HL-60/S4 treated with retinoic acid at 250 ng/mL for 4 days and 3 days (cell line): ENCODE results near the gene CKM.

Source experiments
- in situ Hi-C: fragments of 300-500 bp; cut with MboI; formaldehyde crosslinking; loops from 2 replicates; pipeline ENCODE4 v1.7.0; 2022; ENCODE audit warnings: low sequenced_read_pairs

Gene CKM

GRCh38 chr19:45322744-45323281, at the start of gene CKM:
CKM (minus strand) TSS chr19:45322875; CDS start chr19:45319713, 3,162 bp downstream.
- in situ Hi-C loops, result no loop called here

- in situ Hi-C loops, result no loop called here
These were observed 47.9 kb upstream of the CKM start, which contains the start of gene ERCC2 for GRCh38 chr19:45370410-45371204. ERCC2 (minus strand) TSS chr19:45370573; CDS start chr19:45370540, 33 bp downstream.

- in situ Hi-C loops, result no loop called here
These were observed 46.2 kb upstream of the CKM start for GRCh38 chr19:45368737-45369340.

GRCh38 chr19:45368127-45368526, 45.5 kb upstream of the CKM start:
- in situ Hi-C loops, result no loop called here

- in situ Hi-C loops, result no loop called here
These were observed 42.0 kb upstream of the CKM start for GRCh38 chr19:45364696-45365095.

DNA sequence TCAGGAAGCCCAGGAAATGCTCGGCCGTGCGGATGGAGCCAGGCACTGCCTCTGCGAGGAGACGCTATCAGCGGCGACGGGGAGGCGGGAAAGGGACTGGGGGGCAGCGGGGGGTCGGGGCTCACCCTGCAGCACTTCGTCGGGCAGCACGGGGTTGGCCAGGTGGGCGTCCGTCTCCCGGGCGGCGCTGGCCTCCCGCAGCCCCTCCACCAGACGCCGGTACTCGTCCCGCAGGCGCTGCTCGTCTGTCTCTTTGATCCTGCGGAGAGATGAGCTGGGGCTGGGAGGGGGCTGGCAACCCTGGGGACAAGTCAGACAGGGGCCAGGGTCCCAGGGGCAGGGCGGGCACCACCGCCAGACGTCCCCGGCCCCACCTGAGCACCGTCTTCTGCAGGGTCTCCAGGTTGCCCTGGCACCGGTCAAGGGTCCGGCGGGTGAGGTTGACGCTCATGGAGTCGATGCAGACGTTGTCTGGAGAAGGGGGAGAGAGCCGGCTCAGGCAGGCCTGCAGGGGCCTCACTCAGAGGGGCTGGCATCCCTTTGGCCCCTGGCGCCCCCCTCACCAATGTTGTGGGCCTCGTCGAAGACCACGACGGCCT, 41.3 kb upstream of the CKM start:
- in situ Hi-C loops, result no loop called here

DNA sequence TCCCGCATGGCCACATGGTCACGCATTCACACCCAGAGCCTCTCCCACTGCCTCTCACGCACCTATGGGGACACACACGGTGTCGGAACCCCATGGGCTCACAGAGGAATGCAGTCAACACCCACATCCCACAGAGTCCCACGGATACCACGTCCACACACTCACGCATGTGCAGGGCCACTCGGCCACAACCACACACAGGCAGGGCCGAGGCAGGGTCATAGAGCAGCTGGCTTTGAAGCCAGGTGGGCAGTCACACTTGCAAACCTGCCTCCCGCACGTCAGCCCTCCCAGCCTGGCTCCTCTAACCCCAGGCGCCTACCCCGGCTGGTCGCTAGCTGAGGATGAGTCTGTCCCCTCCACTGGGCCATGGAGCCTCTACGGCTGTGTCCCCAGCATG, 39.6 kb upstream of the CKM start:
- in situ Hi-C loops, result no loop called here

DNA sequence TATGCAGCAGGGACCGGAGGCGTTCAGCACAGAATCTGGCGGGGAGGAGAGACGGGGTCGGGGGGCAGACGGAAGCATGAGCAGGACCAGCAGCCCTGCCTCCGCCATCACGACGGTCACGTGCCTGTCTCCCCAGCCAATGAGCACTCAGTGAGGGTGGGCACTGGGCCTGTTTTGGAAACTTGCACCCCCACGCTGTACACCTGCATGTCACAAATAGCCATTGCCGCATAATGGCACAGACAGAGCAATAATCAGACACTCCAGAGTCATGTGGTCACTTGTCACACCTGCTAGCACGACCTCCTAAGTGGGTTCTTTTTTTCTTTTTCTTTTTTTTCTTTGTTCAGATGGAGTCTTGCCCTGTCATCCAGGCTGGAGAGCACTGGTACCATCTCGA, 38.9 kb upstream of the CKM start:
- in situ Hi-C loops, result no loop called here

- in situ Hi-C loops, result no loop called here
These were observed 35.6 kb upstream of the CKM start for GRCh38 chr19:45358213-45358792.

DNA sequence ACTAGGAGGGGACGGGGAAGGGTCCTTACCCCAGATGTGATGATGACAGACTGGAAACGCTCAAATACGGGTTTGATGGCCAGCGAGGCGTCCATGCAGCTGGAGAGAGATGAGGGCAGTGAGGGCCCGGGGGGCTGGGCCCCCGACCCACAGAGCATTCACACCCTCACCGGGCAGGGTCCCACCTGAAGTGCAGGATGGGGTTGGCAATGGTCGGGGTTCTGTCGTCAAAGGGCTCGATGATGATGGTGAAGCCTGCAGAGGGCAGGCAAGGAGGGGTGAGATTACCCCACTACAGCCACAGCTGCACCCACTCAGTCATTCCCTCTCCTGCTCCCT, 34.7 kb upstream of the CKM start:
- in situ Hi-C loops, result no loop called here

DNA sequence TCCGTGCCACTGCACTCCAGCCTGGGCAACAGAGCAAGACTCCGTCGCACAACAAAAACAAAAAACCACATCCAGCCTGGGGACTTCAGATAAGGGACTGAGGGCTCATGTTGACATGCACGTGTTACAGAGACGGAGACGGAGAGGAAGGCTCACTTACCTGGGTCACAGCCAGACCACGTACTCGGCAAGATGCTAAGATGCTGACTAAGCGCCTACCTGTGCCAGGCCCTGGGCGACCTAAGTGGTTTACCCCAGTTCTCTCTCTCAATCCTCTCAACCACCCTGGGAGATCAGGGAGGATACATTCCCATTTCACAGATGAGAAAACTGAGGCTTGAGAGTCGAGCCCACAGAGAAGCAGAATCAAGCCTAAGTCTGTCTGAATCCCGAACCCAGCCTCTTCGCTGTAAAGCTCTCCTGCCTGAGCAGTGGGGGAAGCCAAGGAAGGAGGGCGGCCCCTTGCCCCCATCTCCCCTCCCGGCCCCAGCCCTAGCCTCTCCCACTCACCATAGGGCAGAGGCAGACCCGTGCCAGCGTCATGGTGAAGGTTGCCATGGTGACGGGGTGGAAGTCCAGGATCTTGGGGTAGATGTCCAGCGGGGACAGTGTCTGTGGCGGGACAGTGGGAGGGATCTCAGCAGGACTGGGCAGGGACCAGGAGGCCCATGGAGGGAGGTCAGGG, 34.2 kb upstream of the CKM start:
- in situ Hi-C loops, result no loop called here

- in situ Hi-C loops, result no loop called here
These were observed 33.2 kb upstream of the CKM start for GRCh38 chr19:45355910-45356309.

DNA sequence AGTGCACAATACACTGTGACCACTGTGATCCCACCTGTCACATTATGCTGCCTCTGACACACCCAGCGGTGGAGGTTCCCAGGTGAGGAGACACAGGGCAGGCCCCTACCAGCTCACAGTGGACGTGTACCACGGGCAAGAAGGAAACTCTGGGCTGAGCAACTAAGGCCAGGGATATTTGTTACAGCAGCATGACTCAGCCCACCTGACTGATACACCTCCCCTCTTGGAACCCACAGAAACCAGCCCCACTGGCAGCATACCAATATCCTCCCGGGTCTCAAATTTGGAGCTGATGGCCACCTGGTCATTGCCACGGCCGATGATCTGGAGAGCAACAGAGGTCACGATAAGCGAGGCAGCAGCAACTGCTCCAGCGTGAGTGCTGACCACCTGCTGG, 32.7 kb upstream of the CKM start:
- in situ Hi-C loops, result no loop called here

GRCh38 chr19:45354241-45354842, 31.7 kb upstream of the CKM start:
- in situ Hi-C loops, result no loop called here

- in situ Hi-C loops, result no loop called here
These were observed 30.5 kb upstream of the CKM start for GRCh38 chr19:45352914-45353796.

DNA sequence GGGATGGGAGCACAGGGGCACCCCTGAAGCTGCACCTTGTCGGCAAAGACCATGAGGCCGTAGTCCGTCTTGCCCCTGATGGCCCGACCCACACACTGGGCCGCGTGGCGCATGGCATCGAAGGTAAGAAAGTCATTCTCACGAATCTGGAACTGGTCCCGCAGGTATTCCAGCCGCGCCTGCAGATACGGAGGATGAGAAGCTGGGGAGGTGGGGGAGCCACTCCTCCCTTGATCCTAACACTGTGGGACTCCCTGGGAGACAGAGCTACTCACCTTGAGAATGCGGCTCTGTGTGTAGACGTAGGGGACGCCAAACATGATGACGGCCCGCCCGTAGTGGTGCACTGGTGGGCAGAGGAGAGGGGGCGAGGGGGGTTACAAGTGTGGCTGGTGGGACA, 29.8 kb upstream of the CKM start:
- in situ Hi-C loops, result no loop called here

DNA sequence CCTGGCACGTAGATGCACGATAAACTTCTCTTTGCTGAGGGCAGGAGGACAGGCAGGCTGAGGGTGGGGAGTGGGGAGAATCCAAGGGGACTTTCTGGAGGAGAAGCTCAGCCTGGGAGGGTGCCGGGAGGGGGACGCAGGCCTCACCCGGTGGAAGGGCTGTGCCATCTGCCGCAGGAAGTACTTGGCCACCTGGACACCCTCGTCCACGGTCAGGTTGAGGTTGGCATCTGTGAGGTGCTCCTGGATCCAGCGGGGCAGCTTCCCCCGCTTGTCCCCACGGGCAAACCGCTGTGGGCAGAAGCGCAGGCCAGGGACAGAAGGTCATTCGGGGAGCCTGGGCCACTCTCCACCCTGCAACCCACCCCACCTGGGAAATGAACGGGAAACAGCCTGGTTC, 29.4 kb upstream of the CKM start:
- in situ Hi-C loops, result no loop called here

DNA sequence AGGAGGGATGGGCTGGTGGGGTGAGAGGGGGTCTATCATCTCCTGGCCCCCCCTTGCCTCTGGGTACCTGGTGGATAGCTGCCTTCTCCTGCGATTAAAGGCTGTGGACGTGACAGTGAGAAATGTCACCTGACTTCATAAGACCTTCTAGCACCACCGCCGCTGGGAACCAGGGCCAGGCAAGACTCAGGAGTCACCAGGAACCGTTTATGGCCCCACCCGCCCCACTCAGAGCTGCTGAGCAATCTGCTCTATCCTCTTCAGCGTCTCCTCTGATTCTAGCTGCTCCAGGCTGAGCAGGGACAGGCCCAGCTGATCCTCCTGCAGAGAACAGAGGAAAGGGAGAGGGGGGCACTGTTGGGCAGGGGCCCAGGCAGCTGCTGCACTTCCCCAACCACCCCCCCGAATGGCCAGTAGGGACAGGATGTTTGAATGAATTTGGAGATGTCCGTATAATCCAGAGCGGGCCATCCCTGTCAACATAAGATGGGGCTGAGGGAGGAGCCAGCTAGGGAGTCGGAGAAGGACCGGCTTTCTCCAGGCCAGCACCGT, 28.8 kb upstream of the CKM start:
- in situ Hi-C loops, result no loop called here

- in situ Hi-C loops, result no loop called here
These were observed 27.9 kb upstream of the CKM start for GRCh38 chr19:45350477-45351058.
